GM12892 (cell line): Measurements from ENCODE around the gene CYTH1.

ENCODE experiments used
- POLR2A ChIP-seq: IDR thresholded peaks from 2 replicates; pipeline ENCODE4 v1.6.1; 2011; ENCODE audit warnings: low read depth, low read length, control low read depth
- POLR2AphosphoS5 ChIP-seq: IDR thresholded peaks from 2 replicates; pipeline ENCODE4 v1.6.1; 2011; ENCODE audit warnings: low read depth, low read length, control low read depth

DNA sequence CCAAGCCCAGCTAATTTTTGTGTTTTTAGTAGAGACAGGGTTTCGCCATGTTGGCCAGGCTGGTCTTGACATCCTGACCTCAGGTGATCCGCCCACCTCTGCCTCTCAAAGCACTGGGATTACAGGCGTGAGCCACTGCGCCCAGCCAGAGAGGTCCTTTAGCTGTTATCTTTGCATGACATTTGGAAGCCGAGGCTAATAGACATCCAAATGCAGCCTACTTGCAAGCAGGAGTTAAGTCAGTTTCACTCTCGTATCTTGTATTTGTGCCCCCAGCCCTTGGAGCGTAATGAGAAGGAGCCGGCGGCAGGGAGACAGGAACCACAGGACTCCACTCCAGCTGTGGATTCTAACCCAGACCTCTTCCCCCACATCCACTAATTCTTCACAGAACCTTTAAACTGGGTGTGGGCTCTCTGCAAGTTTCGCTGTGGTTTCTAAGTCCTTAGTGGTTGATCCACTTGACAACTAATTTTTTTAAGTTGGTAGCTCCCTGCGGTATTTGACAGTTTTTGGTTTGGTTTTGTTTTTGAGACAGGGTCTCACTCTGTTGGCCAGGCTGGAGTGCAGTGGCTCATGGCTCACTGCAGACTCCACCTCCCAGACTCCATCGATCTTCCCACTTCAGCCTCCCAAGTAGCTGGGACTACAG is 3.1 kb upstream of the CYTH1 start:
- TF ChIP-seq POLR2AphosphoS5 = no peak
- TF ChIP-seq POLR2A = no peak
